Stomach (tissue), 9 donors: ENCODE data around the gene TMA7B. TPM values are rescaled to one million over a fixed set of nuclear protein-coding genes. Genes with fewer than 3 reads are reported as not detected.
A peak's percentile ranks its signal among the peaks of the same experiment; 100 is the strongest.
"Not testable (repeated sequence)": the region's sequence is repeated elsewhere in the genome, so short reads cannot be mapped to it uniquely, and the experiment has no call there.

Experiments
- DNase-seq, 2 donors: peaks; one replicate each; pipeline versions ENCODE4 v3.0.0 to v3.0.0-alpha.2; 2013 to 2019
- H3K27ac ChIP-seq, 5 donors: fragments of 200-600 bp in 4 of 5; sonication (generic) in 4 of 5; one replicate each; pipeline ENCODE4 v1.5.1; 2013 to 2019; ENCODE audit warnings: mild to moderate bottlenecking in 1 of 5, moderate library complexity in 1 of 5
- H3K27me3 ChIP-seq, 3 donors: fragments of 200-600 bp; sonication (generic); one replicate each; pipeline ENCODE4 v1.5.1; 2017 to 2019; ENCODE audit warnings: mixed run types in 1 of 3
- H3K36me3 ChIP-seq, 4 donors: fragments of 200-600 bp; sonication (generic); 1 replicate in 3 of 4; 2 replicates in 1 of 4; pipeline ENCODE4 v1.5.1; 2016 to 2019
- H3K4me1 ChIP-seq, 4 donors: fragments of 200-600 bp; sonication (generic); one replicate each; pipeline ENCODE4 v1.5.1; 2016 to 2019
- H3K4me3 ChIP-seq, 4 donors: fragments of 200-600 bp; sonication (generic) in 3 of 4; one replicate each; pipeline ENCODE4 v1.5.1; 2016 to 2019; ENCODE audit warnings: mild to moderate bottlenecking in 1 of 4
- H3K9me3 ChIP-seq, 4 donors: fragments of 200-600 bp; sonication (generic); one replicate each; pipeline ENCODE4 v1.5.1; 2016 to 2019
- EP300 ChIP-seq: sonication (generic); formaldehyde crosslinking; IDR thresholded peaks from one replicate; pipeline ENCODE4 v1.6.1; 2017; ENCODE audit warnings: antibody characterized with exemption
- POLR2A ChIP-seq, 4 donors: fragments of 450-650 bp; IDR thresholded peaks; one replicate each; pipeline ENCODE4 v1.6.1; 2016; ENCODE audit warnings: antibody characterized with exemption in 4 of 4, control low read depth in 2 of 4, mild to moderate bottlenecking in 1 of 4, moderate library complexity in 1 of 4
- POLR2AphosphoS5 ChIP-seq, 3 donors: sonication (generic); formaldehyde crosslinking; IDR thresholded peaks; one replicate each; pipeline ENCODE4 v1.6.1; 2016; ENCODE audit warnings: antibody characterized with exemption in 3 of 3
- WGBS, 5 donors: extraction: QIAGEN DNeasy Blood & Tissue Kit in 3 of 5; methylation state at CpG; one replicate each; pipeline versions ENCODE4 v1.1.5 to v1.1.7; 2013 to 2018; 5-methylcytosine and 5-hydroxymethylcytosine counted together
- intact Hi-C: fragments of 100-400 bp; cut with DNase I; formaldehyde crosslinking; loops from one replicate; pipeline ENCODE4 v1.15.1; 2023; ENCODE audit warnings: low total_unique reads
- polyA plus RNA-seq, 3 donors: library from polyadenylated mRNA; stranded (reverse); fragments of 200-250 nt; gene quantifications; one replicate each; pipeline ENCODE4 v1.2.3, GENCODE V29; 2013
- total RNA-seq, 5 donors: library from RNA; depleted of rRNA; stranded (reverse); fragments of >200 nt; gene quantifications; one replicate each; pipeline versions ENCODE4 v1.1.0 to v1.2.3, GENCODE V29; 2014 to 2016
- TF ChIP-seq, protein P1 (sequence below), 7 experiments: fragments of 450-650 bp in 4 of 7; fragments of 200-600 bp in 3 of 7; sonication (generic) in 3 of 7; IDR thresholded peaks; one replicate each; pipeline ENCODE4 v1.5.1; 2016 to 2019; ENCODE audit warnings: antibody characterized with exemption in 7 of 7, control low read depth in 2 of 7, mild to moderate bottlenecking in 1 of 7
- donor health status: healthy with polysubstance abuse.
- donor health status: Bipolar disorder and iron deficiency.
- donor health status: healthy.

The TMA7B gene
- total and polyA plus RNA-seq, 8 donors = 1.1 to 1.3 TPM; not detected in 6

DNA sequence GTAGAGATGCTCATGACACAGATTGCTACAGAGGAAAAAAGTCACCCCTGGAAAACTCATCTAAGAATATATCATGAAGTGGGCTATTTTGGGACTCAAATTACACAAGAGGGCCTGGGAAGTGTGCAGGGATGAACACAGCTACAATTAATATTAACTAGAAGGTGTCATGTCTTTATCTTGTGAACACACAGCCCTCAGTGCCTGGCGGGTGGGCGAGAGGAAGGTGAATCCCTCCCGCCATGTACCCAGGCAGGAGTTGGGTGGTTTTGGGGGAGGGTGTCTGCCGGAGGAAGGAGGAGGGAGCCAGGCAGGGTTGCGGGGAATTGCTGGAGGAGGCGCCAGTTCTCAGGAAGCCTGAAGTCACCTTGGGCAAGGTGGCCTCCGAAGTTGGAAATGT is 29.4 kb downstream of the TMA7B start:
- Histone ChIP-seq H3K9me3 (no peaks in the 10 kb centered on the region), H3K4me1 (peaks cover 6 to 44% (median 28%) of the 10 kb centered on the region in 4 donors), H3K27ac (no peak overlapping the region), H3K4me3 (no peak overlapping the region), H3K36me3 (no peaks in the 10 kb centered on the region), H3K27me3 (peaks cover 0 to 25% (median 6%) of the 10 kb centered on the region in 3 donors)
- DNase-seq = no peak
- TF ChIP-seq EP300 (no peak), POLR2A (IDR thresholded peaks at IDR 0.05) (no peak), POLR2AphosphoS5 (IDR thresholded peaks at IDR 0.05) (no peak)
- TF ChIP-seq, protein P1, sequence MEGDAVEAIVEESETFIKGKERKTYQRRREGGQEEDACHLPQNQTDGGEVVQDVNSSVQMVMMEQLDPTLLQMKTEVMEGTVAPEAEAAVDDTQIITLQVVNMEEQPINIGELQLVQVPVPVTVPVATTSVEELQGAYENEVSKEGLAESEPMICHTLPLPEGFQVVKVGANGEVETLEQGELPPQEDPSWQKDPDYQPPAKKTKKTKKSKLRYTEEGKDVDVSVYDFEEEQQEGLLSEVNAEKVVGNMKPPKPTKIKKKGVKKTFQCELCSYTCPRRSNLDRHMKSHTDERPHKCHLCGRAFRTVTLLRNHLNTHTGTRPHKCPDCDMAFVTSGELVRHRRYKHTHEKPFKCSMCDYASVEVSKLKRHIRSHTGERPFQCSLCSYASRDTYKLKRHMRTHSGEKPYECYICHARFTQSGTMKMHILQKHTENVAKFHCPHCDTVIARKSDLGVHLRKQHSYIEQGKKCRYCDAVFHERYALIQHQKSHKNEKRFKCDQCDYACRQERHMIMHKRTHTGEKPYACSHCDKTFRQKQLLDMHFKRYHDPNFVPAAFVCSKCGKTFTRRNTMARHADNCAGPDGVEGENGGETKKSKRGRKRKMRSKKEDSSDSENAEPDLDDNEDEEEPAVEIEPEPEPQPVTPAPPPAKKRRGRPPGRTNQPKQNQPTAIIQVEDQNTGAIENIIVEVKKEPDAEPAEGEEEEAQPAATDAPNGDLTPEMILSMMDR (IDR thresholded peaks at IDR 0.05) = no peak
- intact Hi-C loops = no loop called here
- 81 to 92% (median 90%) methylated on average over 7 of the region's 7 CpGs for WGBS, 5 donors

DNA sequence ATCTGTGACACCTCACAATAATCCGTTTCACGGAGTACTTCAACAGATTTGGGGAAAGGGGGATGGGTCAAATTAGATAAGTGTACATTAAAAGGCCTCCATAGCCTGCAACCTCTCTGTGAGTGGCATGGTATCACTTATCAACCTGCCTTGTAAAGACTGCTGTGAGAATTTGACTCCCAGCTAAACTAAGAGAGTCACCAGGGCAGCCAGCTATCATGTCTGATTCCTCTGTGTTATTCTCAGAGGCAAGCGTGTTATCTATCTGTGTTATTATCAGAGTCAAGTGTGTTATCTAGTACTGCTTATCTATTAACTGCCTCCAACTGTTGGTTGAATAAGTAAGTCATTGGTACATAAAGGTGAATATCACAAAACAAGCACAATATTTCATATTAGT is 30.5 kb downstream of the TMA7B start:
- intact Hi-C loops = no loop called here
- whole genome bisulfite sequencing, 5 donors = 43 to 68% (median 57%) methylated on average over 3 of the region's 3 CpGs
- Histone ChIP-seq H3K36me3 (no peaks in the 10 kb centered on the region), H3K4me1 (peaks cover 10 to 49% (median 32%) of the 10 kb centered on the region in 4 donors), H3K4me3 (no peak overlapping the region), H3K9me3 (no peaks in the 10 kb centered on the region), H3K27ac (peak overlapping the region in 2 of 5 donors; percentile 4 to 42), H3K27me3 (peaks cover 0 to 25% (median 13%) of the 10 kb centered on the region in 3 donors)
- TF ChIP-seq POLR2A (IDR thresholded peaks at IDR 0.05) (no peak), POLR2AphosphoS5 (IDR thresholded peaks at IDR 0.05) (no peak)
- TF ChIP-seq, protein P1 (IDR thresholded peaks at IDR 0.05) = no peak
- no peak for DNase-seq

DNA sequence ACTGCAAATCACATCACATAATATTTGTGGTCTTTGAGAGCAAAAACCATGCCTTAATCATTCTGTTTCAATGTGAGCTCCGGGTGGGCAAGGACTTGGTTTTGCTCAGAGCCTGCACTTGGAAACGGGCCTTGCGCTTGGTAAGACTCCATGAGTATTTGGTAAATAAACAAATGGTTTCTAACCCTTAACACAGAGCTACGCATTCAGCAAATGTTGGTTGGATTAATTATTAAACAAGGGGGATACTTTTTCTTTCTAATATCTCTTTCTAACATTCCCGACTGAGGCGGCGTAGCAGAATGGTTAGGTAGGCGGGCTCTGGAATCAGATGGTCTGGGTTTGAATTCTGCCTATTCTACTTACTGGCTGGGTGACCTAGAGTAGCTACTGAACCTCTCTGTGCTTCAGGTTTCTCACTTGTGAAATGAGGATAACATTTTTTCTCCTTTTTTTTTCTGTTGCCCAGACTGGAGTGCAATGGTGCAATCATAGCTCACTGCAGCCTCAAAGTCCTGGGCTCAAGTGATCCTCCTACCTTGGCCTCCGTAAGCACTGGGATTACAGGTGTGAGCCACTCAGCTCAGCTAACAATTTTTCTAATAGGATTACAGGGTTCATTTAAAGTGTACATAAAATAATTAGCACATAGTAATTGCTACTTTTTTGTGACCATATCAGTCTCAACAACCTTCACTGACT is 31.1 kb downstream of the TMA7B start:
- peak overlapping the region in 2 of 5 donors; percentile 4 to 42 for H3K27ac ChIP-seq
- H3K4me1 ChIP-seq = peaks cover 10 to 49% (median 34%) of the 10 kb centered on the region in 4 donors
- WGBS, 5 donors = 31 to 55% (median 42%) methylated on average over 9 of the region's 9 CpGs
- peak in 1 of 2 donors; percentile 72 for DNase-seq
- peaks cover 0 to 26% (median 13%) of the 10 kb centered on the region in 3 donors for H3K27me3 ChIP-seq
- intact Hi-C loops = no loop called here
- H3K9me3 ChIP-seq = no peaks in the 10 kb centered on the region
- TF ChIP-seq EP300 = no peak
- no peak overlapping the region for H3K4me3 ChIP-seq
- no peaks in the 10 kb centered on the region for H3K36me3 ChIP-seq

DNA sequence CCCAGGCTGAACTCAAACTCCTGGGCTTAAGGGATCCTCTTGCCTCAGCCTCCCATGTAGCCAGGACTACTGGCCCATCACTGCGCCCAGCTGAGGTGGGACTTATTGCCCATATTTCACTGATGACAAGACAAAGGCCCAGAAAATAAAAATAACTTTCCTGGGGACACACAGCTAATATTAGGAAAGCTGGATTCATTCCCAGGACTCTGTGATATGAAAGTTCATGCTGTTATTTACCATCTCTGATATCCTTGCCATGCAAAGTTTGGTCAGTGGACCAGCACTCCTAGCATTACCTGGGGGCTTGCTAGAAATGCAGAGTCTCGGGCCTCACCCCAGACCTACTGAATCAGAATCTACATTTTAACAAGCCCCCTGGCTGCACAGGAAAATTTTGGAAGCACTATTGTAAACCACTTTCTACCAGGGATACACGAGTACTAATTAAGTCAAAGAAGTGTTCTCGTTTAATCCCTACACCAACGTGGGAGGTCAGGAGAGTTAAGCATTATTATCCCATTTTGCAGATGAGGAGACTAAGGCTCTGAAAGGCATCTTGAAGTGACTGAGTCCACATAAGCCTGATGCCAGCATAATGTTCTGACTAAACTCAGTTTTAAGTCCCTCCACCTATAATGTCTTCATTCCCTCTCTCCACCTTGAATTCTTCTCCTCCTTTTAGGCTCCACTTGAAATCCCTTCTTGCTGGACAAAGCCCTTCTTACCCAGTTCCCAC is 32.1 kb downstream of the TMA7B start:
- 40 to 73% (median 70%) methylated on average over 5 of the region's 5 CpGs for WGBS, 5 donors

DNA sequence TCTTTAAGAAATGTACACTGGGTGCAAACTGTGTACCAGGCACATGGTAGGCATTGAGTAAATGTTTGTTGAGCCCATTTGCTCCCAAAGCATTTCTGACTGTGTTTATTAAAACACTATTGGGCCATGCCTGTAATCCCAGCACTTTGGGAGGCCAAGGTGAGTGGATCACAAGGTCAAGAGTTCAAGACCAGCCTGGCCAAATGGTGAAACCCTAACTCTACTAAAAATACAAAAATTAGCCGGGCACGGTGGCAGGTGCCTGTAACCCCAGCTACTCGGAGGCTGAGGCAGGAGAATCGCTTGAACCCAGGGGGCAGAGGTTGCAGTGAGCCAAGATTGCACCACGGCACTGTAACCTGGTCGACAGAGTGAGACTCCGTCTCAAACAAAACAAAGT is 32.7 kb downstream of the TMA7B start:
- intact Hi-C loops, DNase-seq, H3K4me3 ChIP-seq, H3K9me3 ChIP-seq, H3K27ac ChIP-seq, H3K36me3 ChIP-seq: not testable (repeated sequence)
- H3K4me1 ChIP-seq = peaks cover 17 to 61% (median 45%) of the 10 kb centered on the region in 4 donors
- peaks cover 0 to 26% (median 13%) of the 10 kb centered on the region in 3 donors for H3K27me3 ChIP-seq
- WGBS, 5 donors = 67 to 92% (median 82%) methylated on average over 7 of the region's 7 CpGs

More for the DNA sequence above, 32.1 kb downstream of the TMA7B start:
- intact Hi-C loops = no loop called here
- Histone ChIP-seq H3K36me3 (no peaks in the 10 kb centered on the region), H3K27ac (peak overlapping the region in 1 of 5 donors; percentile 42), H3K9me3 (no peaks in the 10 kb centered on the region), H3K4me3 (no peak overlapping the region), H3K27me3 (peaks cover 0 to 26% (median 13%) of the 10 kb centered on the region in 3 donors), H3K4me1 (peaks cover 11 to 55% (median 39%) of the 10 kb centered on the region in 4 donors)
- TF ChIP-seq, protein P1 (IDR thresholded peaks at IDR 0.05) = no peak
- TF ChIP-seq POLR2A (IDR thresholded peaks at IDR 0.05) (no peak), POLR2AphosphoS5 (IDR thresholded peaks at IDR 0.05) (no peak), EP300 (no peak)
- no peak for DNase-seq
